ENCODE data around the gene RAB1A.

- no peak for TF ChIP-seq POLR2A (IDR thresholded peaks at IDR 0.05)
- peak in 2 of 5 experiments; percentile 11 to 16 for TF ChIP-seq CTCF (IDR thresholded peaks at IDR 0.05 in 4 of 5, conservative IDR thresholded peaks at IDR 0.05 in 1 of 5)
Measured at GRCh38 chr2:65142515-65142914, 12.6 kb upstream of the RAB1A start.
